Mesenchymal stem cell (in vitro differentiated cells and primary cell): ENCODE measurements around the gene DNAH9.

Source experiments
- DNase-seq: peaks from one replicate; pipeline ENCODE4 v3.0.0-alpha.2; 2013
- H2AFZ ChIP-seq: one replicate; pipeline ENCODE4 v1.6.1; 2013; ENCODE audit warnings: low read depth, mild to moderate bottlenecking, control low read depth, inconsistent platforms, low read length, moderate library complexity
- H2AK5ac ChIP-seq: 2 replicates; pipeline ENCODE4 v1.6.1; 2013; ENCODE audit warnings: low read length, moderate library complexity, mild to moderate bottlenecking, inconsistent platforms; ENCODE audit not compliant: severe bottlenecking
- H2BK120ac ChIP-seq: one replicate; pipeline ENCODE4 v1.6.1; 2013; ENCODE audit warnings: low read depth, mild to moderate bottlenecking, inconsistent platforms, low read length, moderate library complexity
- H2BK12ac ChIP-seq, 2 experiments: one replicate each; pipeline ENCODE4 v1.6.1; 2013; ENCODE audit warnings: inconsistent platforms in 2 of 2, low read length in 2 of 2, mild to moderate bottlenecking in 2 of 2, moderate library complexity in 2 of 2, control low read depth in 1 of 2
- H2BK15ac ChIP-seq: one replicate; pipeline ENCODE4 v1.6.1; 2013; ENCODE audit warnings: mild to moderate bottlenecking, low read depth, inconsistent platforms; ENCODE audit not compliant: poor library complexity, severe bottlenecking
- H2BK5ac ChIP-seq: 2 replicates; pipeline ENCODE4 v1.6.1; 2013; ENCODE audit warnings: low read depth, mild to moderate bottlenecking, low read length, control low read depth, inconsistent platforms; ENCODE audit not compliant: poor library complexity, severe bottlenecking
- H3K14ac ChIP-seq, 2 experiments: one replicate each; pipeline ENCODE4 v1.6.1; 2013; ENCODE audit warnings: inconsistent platforms in 2 of 2, low read length in 2 of 2, control low read depth in 1 of 2, mild to moderate bottlenecking in 1 of 2, moderate library complexity in 1 of 2
- H3K18ac ChIP-seq, 2 experiments: one replicate each; pipeline ENCODE4 v1.6.1; 2013; ENCODE audit warnings: inconsistent platforms in 2 of 2, low read length in 2 of 2, control low read depth in 1 of 2, low read depth in 1 of 2, mild to moderate bottlenecking in 1 of 2
- H3K23ac ChIP-seq, 2 experiments: one replicate each; pipeline ENCODE4 v1.6.1; 2013; ENCODE audit warnings: inconsistent platforms in 2 of 2, low read length in 2 of 2, mild to moderate bottlenecking in 2 of 2, moderate library complexity in 2 of 2, control low read depth in 1 of 2
- H3K27ac ChIP-seq: 2 replicates; pipeline ENCODE4 v1.5.1; 2013; ENCODE audit warnings: mild to moderate bottlenecking, moderate library complexity, low read length, control low read depth, inconsistent platforms; ENCODE audit not compliant: poor library complexity, severe bottlenecking
- H3K27me3 ChIP-seq, 2 experiments: 2 replicates each; pipeline versions ENCODE4 v1.6.1 to v1.7.0; 2013; ENCODE audit warnings: low read length in 2 of 2, mild to moderate bottlenecking in 2 of 2, moderate library complexity in 2 of 2, control low read depth in 1 of 2, inconsistent platforms in 1 of 2; ENCODE audit not compliant: control insufficient read depth in 1 of 2, insufficient read depth in 1 of 2
- H3K36me3 ChIP-seq, 2 experiments: 2 replicates each; pipeline versions ENCODE4 v1.6.1 to v1.7.0; 2013; ENCODE audit warnings: low read length in 2 of 2, control low read depth in 1 of 2, inconsistent platforms in 1 of 2, low read depth in 1 of 2, mild to moderate bottlenecking in 1 of 2; ENCODE audit not compliant: insufficient read depth in 2 of 2, control insufficient read depth in 1 of 2
- H3K4ac ChIP-seq, 2 experiments: one replicate each; pipeline ENCODE4 v1.6.1; 2013; ENCODE audit warnings: inconsistent platforms in 2 of 2, low read length in 2 of 2, mild to moderate bottlenecking in 2 of 2, moderate library complexity in 2 of 2, control low read depth in 1 of 2, low read depth in 1 of 2
- H3K4me1 ChIP-seq: 2 replicates; pipeline ENCODE4 v1.6.1; 2013; ENCODE audit warnings: low read depth, low read length, control low read depth; ENCODE audit not compliant: control insufficient read depth, insufficient read depth
- H3K4me2 ChIP-seq: 2 replicates; pipeline ENCODE4 v1.6.1; 2013; ENCODE audit warnings: low read length, mild to moderate bottlenecking, inconsistent platforms; ENCODE audit not compliant: poor library complexity, severe bottlenecking
- H3K4me3 ChIP-seq, 2 experiments: 2 replicates each; pipeline versions ENCODE4 v1.5.1 to v1.7.0; 2013; ENCODE audit warnings: low read length in 2 of 2, mild to moderate bottlenecking in 2 of 2, control low read depth in 1 of 2, low read depth in 1 of 2; ENCODE audit not compliant: insufficient read depth in 1 of 2
- H3K79me1 ChIP-seq: replicated peaks from 2 replicates; pipeline ENCODE4 v1.6.1; 2013; ENCODE audit warnings: mild to moderate bottlenecking, control low read depth, low read length, inconsistent platforms; ENCODE audit not compliant: poor library complexity, severe bottlenecking
- H3K9ac ChIP-seq: 2 replicates; pipeline ENCODE4 v1.7.0; 2013; ENCODE audit warnings: mild to moderate bottlenecking, low read length, moderate library complexity
- H3K9me3 ChIP-seq: 2 replicates; pipeline ENCODE4 v1.7.0; 2013; ENCODE audit warnings: mild to moderate bottlenecking, low read length; ENCODE audit not compliant: control insufficient read depth
- H4K8ac ChIP-seq: one replicate; pipeline ENCODE4 v1.6.1; 2013; ENCODE audit warnings: inconsistent platforms, mild to moderate bottlenecking, low read length, moderate library complexity
- H4K91ac ChIP-seq: one replicate; pipeline ENCODE4 v1.6.1; 2013; ENCODE audit warnings: mild to moderate bottlenecking, low read length, inconsistent platforms
- WGBS: methylation state at CpG from one replicate; pipeline ENCODE4 v1.1.7; 2013; ENCODE audit warnings: mixed read lengths; 5-methylcytosine and 5-hydroxymethylcytosine counted together

Gene DNAH9

GRCh38 chr17:11700668-11701067 lies 102.4 kb downstream of the DNAH9 start:
- Histone ChIP-seq H3K4me3 (no peak overlapping the region), H4K91ac (no peak overlapping the region), H3K14ac (no peak overlapping the region), H2BK5ac (no peak overlapping the region), H2BK12ac (no peak overlapping the region), H3K79me1 (no peaks in the 10 kb centered on the region), H3K4me1 (no peaks in the 10 kb centered on the region), H3K18ac (no peak overlapping the region), H3K9me3 (no peaks in the 10 kb centered on the region), H2BK15ac (no peak overlapping the region), H3K27me3 (peaks cover 0 to 5% of the 10 kb centered on the region in 2 experiments), H3K36me3 (no peaks in the 10 kb centered on the region), H3K27ac (no peak overlapping the region), H4K8ac (no peak overlapping the region), H2BK120ac (no peak overlapping the region), H3K9ac (no peak overlapping the region), H3K4me2 (no peak overlapping the region), H3K23ac (no peak overlapping the region), H2AK5ac (no peak overlapping the region), H2AFZ (no peak overlapping the region), H3K4ac (no peak overlapping the region)
- 88% methylated on average over 3 of the region's 3 CpGs for WGBS
- no peak for DNase-seq

DNA sequence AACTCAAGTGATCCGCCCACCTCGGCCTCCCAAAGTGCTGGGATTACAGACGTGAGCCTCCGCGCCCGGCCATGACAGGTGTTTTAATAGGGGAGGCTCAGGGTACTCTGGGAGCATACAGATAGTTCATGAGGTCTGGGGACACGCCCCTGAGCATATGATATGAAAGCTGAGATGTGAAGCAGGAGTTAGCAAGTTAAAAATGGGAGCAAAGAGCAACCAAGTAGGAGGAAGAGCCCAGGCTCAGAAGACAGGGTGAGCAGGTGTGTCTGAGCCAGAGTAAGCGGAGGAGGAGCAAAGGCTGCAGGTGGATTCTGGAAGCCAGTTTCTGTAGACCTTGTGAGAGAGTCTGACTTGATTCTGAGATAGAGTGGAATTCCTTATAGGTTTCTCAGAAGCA lies 103.6 kb downstream of the DNAH9 start:
- Histone ChIP-seq H4K8ac (no peak overlapping the region), H3K27me3 (peaks cover 0 to 5% of the 10 kb centered on the region in 2 experiments), H2BK120ac (no peak overlapping the region), H3K4me2 (no peak overlapping the region), H2AFZ (no peak overlapping the region), H3K9me3 (no peaks in the 10 kb centered on the region), H4K91ac (no peak overlapping the region), H2BK5ac (no peak overlapping the region), H3K14ac (no peak overlapping the region), H3K79me1 (no peaks in the 10 kb centered on the region), H2BK12ac (no peak overlapping the region), H3K9ac (no peak overlapping the region), H3K36me3 (no peaks in the 10 kb centered on the region), H3K4me1 (no peaks in the 10 kb centered on the region), H2BK15ac (no peak overlapping the region), H3K27ac (no peak overlapping the region), H2AK5ac (no peak overlapping the region), H3K23ac (no peak overlapping the region), H3K18ac (no peak overlapping the region), H3K4ac (no peak overlapping the region), H3K4me3 (no peak overlapping the region)
- DNase-seq = no peak
- WGBS = 70% methylated on average over 8 of the region's 8 CpGs

- no peak overlapping the region for H4K8ac ChIP-seq
- H3K4me3 ChIP-seq = no peak overlapping the region
- H3K4me2 ChIP-seq = no peak overlapping the region
- no peak overlapping the region for H2BK12ac ChIP-seq
- no peaks in the 10 kb centered on the region for H3K9me3 ChIP-seq
- no peak overlapping the region for H3K23ac ChIP-seq
- no peaks in the 10 kb centered on the region for H3K36me3 ChIP-seq
- H3K4me1 ChIP-seq = no peaks in the 10 kb centered on the region
- no peak overlapping the region for H2BK15ac ChIP-seq
- no peak overlapping the region for H3K14ac ChIP-seq
- no peak overlapping the region for H3K27ac ChIP-seq
- H3K4ac ChIP-seq = no peak overlapping the region
- H3K18ac ChIP-seq = no peak overlapping the region
- H4K91ac ChIP-seq = no peak overlapping the region
- H2BK5ac ChIP-seq = no peak overlapping the region
- H3K27me3 ChIP-seq = peaks cover 0 to 5% of the 10 kb centered on the region in 2 experiments
- H2BK120ac ChIP-seq = no peak overlapping the region
- WGBS = 87% methylated on average over 3 of the region's 3 CpGs
- H2AFZ ChIP-seq = no peak overlapping the region
- no peak for DNase-seq
- no peak overlapping the region for H3K9ac ChIP-seq
- no peak overlapping the region for H2AK5ac ChIP-seq
- no peaks in the 10 kb centered on the region for H3K79me1 ChIP-seq
These were observed 105.8 kb downstream of the DNAH9 start for GRCh38 chr17:11704041-11704440.

DNA sequence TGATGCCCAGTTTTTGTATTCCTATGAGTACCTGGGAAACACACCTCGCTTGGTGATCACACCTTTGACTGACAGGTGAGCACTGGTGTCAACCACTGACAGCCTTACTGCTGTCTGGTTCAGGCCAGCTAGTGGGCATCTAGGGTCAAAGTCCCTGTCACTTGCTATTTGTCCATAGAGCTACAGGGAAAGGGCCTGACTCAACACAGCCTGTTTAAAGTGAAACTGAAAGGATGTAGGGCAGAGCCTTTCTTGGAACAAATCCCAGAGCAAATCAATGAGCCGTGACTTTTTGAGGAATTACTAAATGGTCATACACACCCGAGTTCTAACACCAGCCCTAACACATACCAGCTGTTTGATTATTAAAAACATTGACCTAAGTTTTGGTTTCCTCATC lies 106.8 kb downstream of the DNAH9 start:
- H4K8ac ChIP-seq = no peak overlapping the region
- no peak overlapping the region for H3K9ac ChIP-seq
- WGBS = 73% methylated on average over 2 of the region's 3 CpGs
- H3K27me3 ChIP-seq = peaks cover 0 to 5% of the 10 kb centered on the region in 2 experiments
- H2BK15ac ChIP-seq = no peak overlapping the region
- H3K36me3 ChIP-seq = no peaks in the 10 kb centered on the region
- H3K79me1 ChIP-seq = no peaks in the 10 kb centered on the region
- no peak overlapping the region for H3K4me2 ChIP-seq
- no peak overlapping the region for H3K23ac ChIP-seq
- DNase-seq = no peak
- H2AFZ ChIP-seq = no peak overlapping the region
- H4K91ac ChIP-seq = no peak overlapping the region
- no peak overlapping the region for H3K18ac ChIP-seq
- no peaks in the 10 kb centered on the region for H3K9me3 ChIP-seq
- H2BK120ac ChIP-seq = no peak overlapping the region
- no peak overlapping the region for H2AK5ac ChIP-seq
- H3K27ac ChIP-seq = no peak overlapping the region
- no peak overlapping the region for H2BK12ac ChIP-seq
- H3K4me1 ChIP-seq = no peaks in the 10 kb centered on the region
- no peak overlapping the region for H3K4me3 ChIP-seq
- H3K14ac ChIP-seq = no peak overlapping the region
- no peak overlapping the region for H3K4ac ChIP-seq
- H2BK5ac ChIP-seq = no peak overlapping the region
